HepG2 (cell line): Measurements from ENCODE around the gene THUMPD1.

Experiments used
- EEA1 ChIP-seq: sonication (generic); formaldehyde crosslinking; IDR thresholded peaks from 2 replicates; pipeline ENCODE4 v1.5.1; 2020; ENCODE audit warnings: mild to moderate bottlenecking, missing genetic modification reagents, borderline replicate concordance
- EHMT2 ChIP-seq: fragments of 200-600 bp; sonication (generic); IDR thresholded peaks from 2 replicates; pipeline ENCODE4 v1.7.0; 2017; ENCODE audit warnings: antibody characterized with exemption, low read depth, low read length, borderline replicate concordance
- HNRNPUL1 ChIP-seq: fragments of 200-400 bp; formaldehyde crosslinking; IDR thresholded peaks from 2 replicates; pipeline ENCODE4 v1.6.1; 2017; ENCODE audit warnings: low read depth, mild to moderate bottlenecking, low read length, moderate library complexity
- SETDB1 ChIP-seq: sonication (generic); formaldehyde crosslinking; IDR thresholded peaks from 2 replicates; pipeline ENCODE4 v1.5.1; 2020; ENCODE audit warnings: missing genetic modification reagents, mild to moderate bottlenecking, borderline replicate concordance

- no peak for TF ChIP-seq EEA1 (CRISPR knock-in tag)
- no peak for TF ChIP-seq EHMT2
- TF ChIP-seq HNRNPUL1 = no peak
- TF ChIP-seq SETDB1 (CRISPR knock-in tag) = no peak
Measured at GRCh38 chr16:20746461-20746860, 4.8 kb upstream of the THUMPD1 start.
